Muscle of back (tissue), 11 donors: Measurements from ENCODE around the gene SLC50A1. TPM values are rescaled to one million over a fixed set of nuclear protein-coding genes. Genes with fewer than 3 reads are reported as not detected.
A peak's percentile ranks its signal among the peaks of the same experiment; 100 is the strongest.
"Not testable (repeated sequence)": the region's sequence is repeated elsewhere in the genome, so short reads cannot be mapped to it uniquely, and the experiment has no call there.

Experiments
- DNase-seq, 3 donors: peaks; one replicate each; pipeline versions ENCODE4 v3.0.0 to v3.0.0-alpha.2; 2013
- polyA plus RNA-seq, 10 donors: library from polyadenylated mRNA; unstranded; fragments of 120-200 nt; gene quantifications; one replicate each; pipeline ENCODE4 v1.2.1, GENCODE V29; 2013; ENCODE audit not compliant: insufficient read length in 10 of 10

Gene SLC50A1
- polyA plus RNA-seq, 10 donors: 18.1 to 21.6 (median 21.1) TPM

DNA sequence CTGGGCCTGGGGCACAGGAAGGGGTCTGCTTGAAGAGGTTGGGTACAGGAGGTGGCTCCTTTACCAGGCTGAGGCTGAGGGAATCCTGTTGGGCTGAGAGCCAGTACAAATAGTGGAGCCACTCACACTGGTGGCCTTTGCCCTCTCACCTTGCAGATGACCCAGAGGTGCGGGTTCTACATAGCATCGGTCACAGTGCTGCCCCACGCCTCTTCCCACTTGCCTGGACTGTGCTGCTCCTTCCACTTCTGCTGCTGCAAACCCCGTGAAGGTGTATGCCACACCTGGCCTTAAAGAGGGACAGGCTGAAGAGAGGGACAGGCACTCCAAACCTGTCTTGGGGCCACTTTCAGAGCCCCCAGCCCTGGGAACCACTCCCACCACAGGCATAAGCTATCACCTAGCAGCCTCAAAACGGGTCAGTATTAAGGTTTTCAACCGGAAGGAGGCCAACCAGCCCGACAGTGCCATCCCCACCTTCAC, 1.8 kb upstream of the SLC50A1 start:
- no peak for DNase-seq

GRCh38 chr1:155134322-155134721, 1.3 kb upstream of the SLC50A1 start:
- DNase-seq: no peak

DNA sequence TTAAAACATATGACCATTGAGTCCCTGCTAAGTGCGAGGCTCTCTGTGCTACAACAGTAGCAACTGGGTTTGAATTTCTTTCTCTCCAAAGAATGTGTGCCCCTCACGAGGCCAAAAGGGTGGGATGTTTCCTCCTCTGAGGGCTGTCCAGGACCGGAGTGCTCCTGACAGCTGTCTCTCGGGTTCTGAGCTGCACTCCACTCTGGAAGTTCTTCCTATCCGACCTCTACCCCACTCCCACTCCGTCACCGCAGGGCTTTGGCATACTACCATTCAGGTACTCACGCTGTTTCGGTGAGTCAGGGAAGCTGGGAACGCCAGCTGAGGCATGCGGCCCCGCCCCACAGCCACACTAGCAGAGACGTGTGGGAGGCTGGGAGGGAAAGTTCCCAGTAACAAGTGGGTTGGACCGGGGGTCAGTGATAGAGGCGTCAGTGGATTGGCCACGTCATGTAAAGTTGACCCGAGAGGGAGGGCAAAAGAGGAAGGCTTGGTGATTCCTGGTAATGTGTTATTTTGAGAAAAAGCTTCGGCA, 705 bp upstream of the SLC50A1 start:
- DNase-seq: peak; percentile 87 to 92 (median 87)

- DNase-seq: peak in 1 of 3 donors; percentile 18
Measured at GRCh38 chr1:155136748-155137147, 1.1 kb downstream of the SLC50A1 start.

DNA sequence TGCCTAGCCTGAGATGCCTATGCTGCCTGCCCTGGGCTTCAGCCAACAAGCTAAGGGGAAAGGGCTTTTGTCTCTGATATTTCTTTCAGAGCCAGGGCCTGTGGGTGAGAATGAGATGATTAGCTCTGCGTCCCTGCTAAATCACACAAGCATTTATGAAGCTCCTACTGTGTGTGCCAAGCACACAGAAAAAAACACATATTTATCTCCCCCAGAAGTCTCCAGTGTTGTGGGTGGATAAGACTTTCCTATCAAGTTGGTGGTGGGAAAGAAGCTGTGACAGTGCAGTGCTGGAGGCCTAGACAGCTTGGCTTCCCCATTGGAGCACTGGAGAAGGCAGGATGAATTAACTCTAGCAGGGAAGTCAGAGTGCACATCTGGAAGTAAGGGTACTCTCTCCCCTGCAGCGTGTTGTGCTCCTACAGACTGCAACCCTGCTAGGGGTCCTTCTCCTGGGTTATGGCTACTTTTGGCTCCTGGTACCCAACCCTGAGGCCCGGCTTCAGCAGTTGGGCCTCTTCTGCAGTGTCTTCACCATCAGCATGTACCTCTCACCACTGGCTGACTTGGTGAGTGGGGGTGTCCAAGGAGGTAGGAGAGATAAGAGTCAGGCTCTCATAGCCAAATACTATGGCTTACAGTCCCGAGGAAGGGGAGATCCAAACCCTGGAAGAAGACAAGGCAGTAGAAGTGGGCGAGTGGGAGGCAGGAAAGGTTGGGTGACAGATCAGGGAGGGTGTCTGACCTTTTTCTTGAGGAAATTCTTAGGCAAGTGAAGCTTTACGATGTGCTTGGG, 1.7 kb downstream of the SLC50A1 start:
- no peak for DNase-seq

GRCh38 chr1:155139895-155140629, 4.4 kb downstream of the SLC50A1 start, which contains the start of gene DPM3:
Gene DPM3 (minus strand): TSS chr1:155140531. CDS start chr1:155140240, 291 bp downstream.
- peak; percentile 69 to 95 (median 91) for DNase-seq

- no peak for DNase-seq
Measured at GRCh38 chr1:155140630-155140953, 4.9 kb downstream of the SLC50A1 start.

- DNase-seq: no peak
Measured at GRCh38 chr1:155141749-155142148, 6.1 kb downstream of the SLC50A1 start.

DNA sequence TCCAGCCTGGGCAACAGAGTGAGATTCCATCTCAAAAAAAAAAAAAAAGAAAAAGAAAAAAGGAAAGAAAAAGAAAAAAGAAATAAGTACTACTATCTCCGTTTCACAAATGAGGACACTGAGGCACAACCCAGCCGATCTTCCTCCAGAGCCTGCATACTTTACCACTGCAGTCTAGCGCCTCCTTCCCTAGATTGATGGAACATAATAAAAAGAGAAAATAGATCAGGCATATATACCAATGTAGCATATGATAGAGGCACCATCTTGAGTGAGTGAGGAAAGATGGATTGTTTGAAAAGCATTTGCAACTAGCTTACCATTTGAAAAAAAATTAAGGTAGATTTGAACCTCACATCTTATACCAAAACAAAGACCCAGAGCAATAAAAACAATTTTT, 9.8 kb downstream of the SLC50A1 start:
- no peak for DNase-seq

GRCh38 chr1:155155996-155156643, 20.5 kb downstream of the SLC50A1 start:
- DNase-seq: not testable (repeated sequence)

DNA sequence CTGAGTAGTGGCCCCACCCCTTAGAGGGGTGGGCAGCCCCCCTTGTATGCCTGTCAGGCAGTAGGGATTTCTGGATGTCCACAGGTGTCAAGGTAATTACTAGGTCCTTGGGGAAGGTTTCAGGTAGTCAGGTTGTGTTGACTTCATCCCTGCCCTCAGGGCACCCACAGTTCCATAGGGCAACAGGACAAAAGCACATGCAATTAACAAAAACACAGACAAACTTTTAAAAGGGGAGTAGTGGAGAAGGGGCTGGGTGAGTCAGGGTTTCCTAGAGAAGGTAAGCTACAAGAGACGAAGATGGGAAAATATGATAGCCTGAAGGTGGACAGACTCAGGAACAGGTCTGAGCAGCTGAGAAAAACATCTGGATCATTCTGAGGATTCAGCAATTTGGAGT, 23.3 kb downstream of the SLC50A1 start:
- no peak for DNase-seq

- DNase-seq: no peak
Measured at GRCh38 chr1:155160128-155160527, 24.5 kb downstream of the SLC50A1 start.

- not testable (repeated sequence) for DNase-seq
Measured at GRCh38 chr1:155162631-155163030, 27.0 kb downstream of the SLC50A1 start.

GRCh38 chr1:155163785-155164184, 28.1 kb downstream of the SLC50A1 start:
- not testable (repeated sequence) for DNase-seq

DNA sequence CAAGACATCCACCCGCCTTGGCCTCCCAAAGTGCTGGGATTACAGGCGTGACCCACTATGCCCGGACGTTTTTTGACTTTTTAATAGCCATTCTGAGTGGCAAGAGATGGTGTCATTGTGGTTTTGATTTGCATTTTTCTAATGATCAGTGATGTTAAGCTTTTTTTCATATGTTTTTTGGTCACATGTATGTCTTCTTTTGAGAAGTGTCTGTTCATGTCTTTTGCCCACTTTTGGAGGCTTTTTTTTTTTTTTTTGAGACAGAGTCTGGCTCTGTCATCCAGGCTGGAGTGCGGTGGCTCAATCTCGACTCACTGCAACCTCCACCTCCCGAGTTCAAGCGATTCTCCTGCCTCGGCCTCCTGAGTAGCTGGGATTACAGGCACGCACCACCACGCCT, 29.0 kb downstream of the SLC50A1 start:
- not testable (repeated sequence) for DNase-seq

GRCh38 chr1:155166051-155166470, 30.4 kb downstream of the SLC50A1 start:
- peak in 1 of 3 donors; percentile 57 for DNase-seq

- DNase-seq: peak in 1 of 3 donors; percentile 84
Measured at GRCh38 chr1:155166471-155167165, 31.0 kb downstream of the SLC50A1 start.

- DNase-seq: peak; percentile 64 to 90 (median 85)
Measured at GRCh38 chr1:155167166-155168104, 31.8 kb downstream of the SLC50A1 start.

GRCh38 chr1:155168105-155168445, 32.4 kb downstream of the SLC50A1 start:
- DNase-seq: not testable (repeated sequence)
